Heart left ventricle (tissue), 16 donors: ENCODE results near the gene EFCC1. TPM values are rescaled to one million over a fixed set of nuclear protein-coding genes. Genes with fewer than 3 reads are reported as not detected.

ENCODE experiments used
- ATAC-seq, 4 donors: fragments of 200-7000 bp; cut with Tn5 transposase; one replicate each; pipeline ENCODE4 v1.9.1; 2020 to 2022; ENCODE audit warnings: moderate library complexity in 4 of 4, mild to moderate bottlenecking in 3 of 4, moderate number of reproducible peaks in 1 of 4
- DNase-seq, 5 donors: peaks; one replicate each; pipeline ENCODE4 v3.0.0-alpha.2; 2020
- H3K27ac ChIP-seq, 12 donors: fragments of 200-600 bp; sonication (generic) in 4 of 12; one replicate each; pipeline versions ENCODE4 v1.5.0 to v1.8.0; 2016 to 2022; ENCODE audit warnings: mild to moderate bottlenecking in 2 of 12
- H3K27me3 ChIP-seq, 9 donors: fragments of 200-600 bp; sonication (generic) in 2 of 9; one replicate each; pipeline versions ENCODE4 v1.5.1 to v1.8.0; 2016 to 2022; ENCODE audit warnings: mild to moderate bottlenecking in 3 of 9
- H3K36me3 ChIP-seq, 9 donors: fragments of 200-600 bp; sonication (generic) in 2 of 9; one replicate each; pipeline versions ENCODE4 v1.5.0 to v1.8.0; 2018 to 2022; ENCODE audit warnings: mild to moderate bottlenecking in 2 of 9
- H3K4me1 ChIP-seq, 12 donors: fragments of 200-600 bp; sonication (generic) in 4 of 12; one replicate each; pipeline versions ENCODE4 v1.5.0 to v1.8.0; 2016 to 2022; ENCODE audit warnings: mild to moderate bottlenecking in 3 of 12
- H3K4me3 ChIP-seq, 12 donors: fragments of 200-600 bp; sonication (generic) in 4 of 12; one replicate each; pipeline versions ENCODE4 v1.5.0 to v1.8.0; 2017 to 2022; ENCODE audit warnings: mild to moderate bottlenecking in 9 of 12, moderate library complexity in 4 of 12
- H3K9me3 ChIP-seq, 12 donors: fragments of 200-600 bp; sonication (generic) in 4 of 12; one replicate each; pipeline versions ENCODE4 v1.5.0 to v1.8.0; 2016 to 2022; ENCODE audit warnings: mild to moderate bottlenecking in 1 of 12
- CTCF ChIP-seq, 12 donors: fragments of 200-600 bp; sonication (generic) in 4 of 12; IDR thresholded peaks; one replicate each; pipeline versions ENCODE4 v1.5.0 to v1.8.0; 2018 to 2022; ENCODE audit warnings: antibody characterized with exemption in 12 of 12, mild to moderate bottlenecking in 5 of 12
- POLR2A ChIP-seq, 2 donors: fragments of 450-650 bp; IDR thresholded peaks; one replicate each; pipeline ENCODE4 v1.6.1; 2017; ENCODE audit warnings: antibody characterized with exemption in 2 of 2, mild to moderate bottlenecking in 2 of 2, moderate library complexity in 2 of 2
- WGBS, 4 donors: extraction: QIAGEN DNeasy Blood & Tissue Kit in 2 of 4; methylation state at CpG; one replicate each; pipeline versions ENCODE4 v1.1.5 to v1.1.7; 2013 to 2018; 5-methylcytosine and 5-hydroxymethylcytosine counted together
- intact Hi-C, 10 donors: fragments of 100-400 bp; cut with DNase I; formaldehyde crosslinking; loops; one replicate each; pipeline versions ENCODE4 v1.11.1 to v1.14.2; 2022
- polyA plus RNA-seq, 2 donors: library from polyadenylated mRNA; stranded (reverse); fragments of 200-250 nt; gene quantifications; one replicate each; pipeline ENCODE4 v1.2.3, GENCODE V29; 2013
- total RNA-seq, 9 donors: library from RNA; depleted of rRNA in 2 of 9; stranded (reverse); fragments of >200 nt in 2 of 9; fragmentation: NEBNext Ultra II Directional in 3 of 9; extraction: Animal tissue kit (Norgen Biotek cat#: 25700) in 3 of 9; gene quantifications; one replicate each; pipeline versions ENCODE4 v1.1.0 to v1.2.4, GENCODE V29; 2016 to 2023
- donor health status: ischemic (EF 13 %, LVEDD 7.1; RV severe dilation, severe dysfunction).
- donor health status: healthy with polysubstance abuse.
- donor health status: DM: no; HTN: yes; CAD: no.
- donor health status: DM: no; HTN: no; CAD: no.
- donor health status: ischemic (EF 25% LVEDD 6.9; RV normal size, moderate dysfunction).
- donor health status: ischemic (EF 25% LVEDD 5.7; RV mildly dilated, moderate dysfunction).
- donor health status: healthy.
- donor health status: DM: yes; HTN: yes; CAD: no.
- donor health status: ischemic (EF 35%, LVEDD 5.7; RV mildly dilated, moderate dysfunction).
- donor health status: nonischemic (EF 11% LVEDD 7.7; RV severe dilation, severe dysfunction).
- donor health status: DM: yes; HTN: yes; CAD: no.
- donor health status: PGD.
- donor health status: ischemic (EF 29% LVEDD 5.4; RV normal size, mild dysfunction).
- donor health status: nonischemic (EF 23%, LVEDD 6.1; RV moderate dilation, normal function).

Gene EFCC1
- total and polyA plus RNA-seq, 11 donors, result 0.60 to 2.5 (median 1.5) TPM

DNA sequence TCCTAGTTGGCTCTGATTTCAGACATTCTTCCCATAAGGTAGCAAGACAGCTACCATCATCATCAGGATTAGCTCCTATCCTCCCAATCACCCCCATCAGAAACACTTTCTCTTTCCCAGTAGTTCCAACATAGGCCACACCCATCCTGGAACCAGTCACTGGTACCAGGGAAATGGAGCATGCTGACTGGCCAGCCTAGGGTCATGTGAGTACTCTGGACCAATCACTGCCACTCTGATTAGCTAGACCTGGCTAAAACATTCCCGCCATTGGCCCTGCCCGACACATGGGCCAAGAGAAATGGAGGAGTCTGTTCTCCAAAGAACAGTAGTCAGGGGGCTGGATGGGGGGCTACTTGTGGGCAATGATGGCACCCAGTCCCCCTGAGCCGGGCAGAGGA is 12.4 kb downstream of the EFCC1 start:
- Histone ChIP-seq H3K4me1 (peaks cover 0 to 54% (median 40%) of the 10 kb centered on the region in 12 donors), H3K27me3 (no peaks in the 10 kb centered on the region), H3K27ac (peak overlapping the region in 8 of 12 donors; percentile 78 to 93 (median 86)), H3K9me3 (no peaks in the 10 kb centered on the region), H3K4me3 (no peak overlapping the region), H3K36me3 (peaks cover 0 to 10% (median 0%) of the 10 kb centered on the region in 9 donors)
- WGBS, 4 donors, result 90 to 96% (median 95%) methylated on average over 3 of the region's 3 CpGs
- TF ChIP-seq POLR2A (IDR thresholded peaks at IDR 0.05), result no peak
- ATAC-seq (no peak), DNase-seq (no peak)
- intact Hi-C loops, result no loop called here

GRCh38 chr3:129014148-129014547 is 13.0 kb downstream of the EFCC1 start:
- H3K4me1 ChIP-seq, result peaks cover 0 to 57% (median 41%) of the 10 kb centered on the region in 12 donors
- peaks cover 0 to 10% (median 0%) of the 10 kb centered on the region in 9 donors for H3K36me3 ChIP-seq
- no peaks in the 10 kb centered on the region for H3K9me3 ChIP-seq
- no peak for TF ChIP-seq POLR2A (IDR thresholded peaks at IDR 0.05)
- TF ChIP-seq CTCF (IDR thresholded peaks at IDR 0.05), result no peak
- intact Hi-C loops, result no loop called here
- H3K27me3 ChIP-seq, result no peaks in the 10 kb centered on the region
- DNase-seq, result peak in 1 of 5 donors; percentile 76
- peak in 3 of 4 donors; percentile 7 to 39 (median 20) for ATAC-seq
- H3K4me3 ChIP-seq, result no peak overlapping the region
- H3K27ac ChIP-seq, result peak overlapping the region in 11 of 12 donors; percentile 69 to 93 (median 84)
- WGBS, 4 donors, result 74 to 85% (median 80%) methylated on average over 13 of the region's 13 CpGs

GRCh38 chr3:129014793-129015345 is 13.8 kb downstream of the EFCC1 start:
- intact Hi-C loops, result no loop called here
- H3K27me3 ChIP-seq, result no peaks in the 10 kb centered on the region
- peak overlapping the region; percentile 59 to 93 (median 84) for H3K27ac ChIP-seq
- TF ChIP-seq POLR2A (IDR thresholded peaks at IDR 0.05) (no peak), CTCF (IDR thresholded peaks at IDR 0.05) (no peak)
- DNase-seq (no peak), ATAC-seq (no peak)
- 87 to 93% (median 91%) methylated on average over 6 to 9 of the region's 9 CpGs for WGBS, 4 donors
- H3K36me3 ChIP-seq, result peaks cover 0 to 4% (median 0%) of the 10 kb centered on the region in 9 donors
- H3K4me1 ChIP-seq, result peaks cover 0 to 57% (median 41%) of the 10 kb centered on the region in 12 donors
- H3K9me3 ChIP-seq, result no peaks in the 10 kb centered on the region
- no peak overlapping the region for H3K4me3 ChIP-seq

DNA sequence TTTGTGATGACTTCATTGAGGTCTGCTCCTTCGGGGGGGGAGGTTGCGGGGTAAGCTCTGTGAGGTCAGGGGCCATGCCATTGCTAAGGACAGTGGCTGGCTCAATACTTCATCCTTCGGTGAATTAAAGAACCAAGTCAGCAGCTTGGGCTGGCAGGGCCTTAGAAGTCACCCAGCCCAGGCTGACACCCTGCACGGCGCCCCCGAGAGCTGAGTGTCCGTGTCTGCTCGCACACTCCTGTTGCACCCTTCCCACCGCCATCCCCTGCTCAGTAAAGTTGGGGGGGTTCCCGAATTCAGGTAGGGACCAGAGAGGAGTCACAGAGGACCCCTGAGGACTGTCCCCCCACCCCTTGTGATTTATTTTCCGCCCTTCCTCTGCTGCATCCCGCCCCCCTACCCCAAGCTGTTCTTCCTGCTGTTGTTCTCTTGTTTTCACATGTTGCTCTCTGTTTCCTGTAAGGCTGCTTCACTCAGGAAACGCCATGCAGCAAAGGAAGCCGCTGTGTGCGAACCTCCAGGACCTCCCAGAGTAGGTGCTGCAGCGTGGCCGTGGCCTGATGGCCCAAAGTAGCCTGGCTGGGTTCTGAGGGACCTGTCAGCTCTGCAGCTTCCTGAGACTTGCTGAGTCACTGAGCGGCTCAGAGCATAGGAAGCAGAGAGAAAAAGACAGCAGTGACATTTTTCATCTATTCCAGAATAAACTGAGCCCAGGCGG is 14.4 kb downstream of the EFCC1 start:
- no peak for TF ChIP-seq POLR2A (IDR thresholded peaks at IDR 0.05)
- DNase-seq (peak; percentile 66 to 80 (median 77)), ATAC-seq (peak; percentile 28 to 83 (median 59))
- WGBS, 4 donors, result 56 to 66% (median 62%) methylated on average over 19 of the region's 19 CpGs
- intact Hi-C loops, result no loop called here
- Histone ChIP-seq H3K4me1 (peaks cover 0 to 57% (median 41%) of the 10 kb centered on the region in 12 donors), H3K36me3 (peaks cover 0 to 4% (median 0%) of the 10 kb centered on the region in 9 donors), H3K27ac (peak overlapping the region; percentile 69 to 93 (median 84)), H3K9me3 (no peaks in the 10 kb centered on the region), H3K27me3 (no peaks in the 10 kb centered on the region), H3K4me3 (peak overlapping the region in 3 of 12 donors; percentile 1 to 13 (median 1))

DNA sequence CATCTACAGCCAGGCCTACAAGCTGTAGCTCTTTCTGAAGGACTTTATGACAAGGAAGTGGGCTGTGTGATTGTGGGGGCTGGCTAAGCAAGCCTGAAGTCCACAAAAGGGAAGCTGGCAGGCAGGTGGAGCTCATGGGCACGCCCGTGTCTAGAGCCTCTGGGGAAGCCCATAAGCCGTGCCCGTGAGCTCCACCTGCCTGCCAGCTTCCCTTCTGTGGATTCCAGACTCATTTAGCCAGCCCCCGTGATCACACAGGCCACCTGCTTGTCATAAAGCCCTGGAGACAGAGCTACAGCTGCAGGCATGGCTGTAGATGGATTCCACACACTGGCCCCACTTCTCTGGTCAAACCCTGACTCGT is 15.2 kb downstream of the EFCC1 start:
- intact Hi-C loops, result no loop called here
- Histone ChIP-seq H3K27ac (peak overlapping the region; percentile 69 to 93 (median 84)), H3K27me3 (no peaks in the 10 kb centered on the region), H3K9me3 (no peaks in the 10 kb centered on the region), H3K4me1 (peaks cover 0 to 61% (median 45%) of the 10 kb centered on the region in 12 donors), H3K4me3 (peak overlapping the region in 3 of 12 donors; percentile 1 to 13 (median 1)), H3K36me3 (peaks cover 0 to 4% (median 0%) of the 10 kb centered on the region in 9 donors)
- ATAC-seq (no peak), DNase-seq (peak in 1 of 5 donors; percentile 22)
- peak in 1 of 12 donors; percentile 17 for TF ChIP-seq CTCF (IDR thresholded peaks at IDR 0.05)
- TF ChIP-seq POLR2A (IDR thresholded peaks at IDR 0.05), result no peak
- 39 to 52% (median 41%) methylated on average over 3 to 6 of the region's 6 CpGs; no CpG with 5 or more reads in 1 of the 4 donors for WGBS, 4 donors
